HG02973 (cell line): ENCODE measurements around the gene OTUD5.
A peak's percentile ranks its signal among the peaks of the same experiment; 100 is the strongest.
"Not testable (repeated sequence)": the region's sequence is repeated elsewhere in the genome, so short reads cannot be mapped to it uniquely, and the experiment has no call there.

Experiments used
- ATAC-seq: cut with Tn5 transposase; IDR thresholded peaks from one replicate; pipeline ENCODE4 v1.9.1; 2021; ENCODE audit warnings: moderate library complexity; ENCODE audit not compliant: unreplicated experiment

OTUD5 gene, protein sequence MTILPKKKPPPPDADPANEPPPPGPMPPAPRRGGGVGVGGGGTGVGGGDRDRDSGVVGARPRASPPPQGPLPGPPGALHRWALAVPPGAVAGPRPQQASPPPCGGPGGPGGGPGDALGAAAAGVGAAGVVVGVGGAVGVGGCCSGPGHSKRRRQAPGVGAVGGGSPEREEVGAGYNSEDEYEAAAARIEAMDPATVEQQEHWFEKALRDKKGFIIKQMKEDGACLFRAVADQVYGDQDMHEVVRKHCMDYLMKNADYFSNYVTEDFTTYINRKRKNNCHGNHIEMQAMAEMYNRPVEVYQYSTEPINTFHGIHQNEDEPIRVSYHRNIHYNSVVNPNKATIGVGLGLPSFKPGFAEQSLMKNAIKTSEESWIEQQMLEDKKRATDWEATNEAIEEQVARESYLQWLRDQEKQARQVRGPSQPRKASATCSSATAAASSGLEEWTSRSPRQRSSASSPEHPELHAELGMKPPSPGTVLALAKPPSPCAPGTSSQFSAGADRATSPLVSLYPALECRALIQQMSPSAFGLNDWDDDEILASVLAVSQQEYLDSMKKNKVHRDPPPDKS

DNA sequence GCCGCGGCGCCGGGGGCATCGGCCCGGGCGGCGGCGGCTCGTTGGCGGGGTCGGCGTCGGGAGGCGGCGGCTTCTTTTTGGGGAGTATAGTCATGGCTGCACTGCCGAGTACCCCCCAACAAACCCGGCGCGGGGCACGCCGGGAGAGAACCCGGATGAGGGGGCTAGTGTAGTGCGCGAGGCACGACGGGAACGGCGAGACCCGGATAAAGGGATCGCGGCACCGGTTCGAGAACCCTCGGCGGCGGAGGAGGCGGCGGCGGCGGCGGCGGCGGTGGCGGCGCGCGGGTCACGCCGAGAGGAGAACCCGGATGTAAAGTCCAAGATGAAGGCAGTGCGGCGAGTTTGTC is at the start of gene OTUD5:
Gene OTUD5, minus strand, starts transcription at position 131 of the 350 bp plus-strand sequence. Its CDS starts 37 bp downstream, at position 94.
- ATAC-seq = peak; percentile 28

DNA sequence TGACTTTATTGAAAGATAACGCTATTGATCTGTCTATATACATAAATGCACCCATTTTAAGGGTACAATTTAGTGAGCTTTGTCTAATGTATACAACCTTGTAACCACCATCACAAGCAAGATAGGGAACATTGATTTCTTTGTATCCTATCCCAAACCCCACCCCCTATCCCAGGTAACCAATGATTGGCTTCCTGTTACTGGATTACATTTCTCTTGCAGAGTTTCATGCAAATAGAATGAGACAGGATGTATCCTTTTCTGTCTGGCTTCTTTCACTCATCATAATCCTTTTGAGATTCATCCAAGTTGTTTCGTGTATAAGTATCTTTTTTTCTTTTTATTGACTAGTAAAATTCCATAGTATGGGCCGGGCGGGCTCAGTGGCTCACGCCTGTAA is 46.3 kb upstream of the OTUD5 start:
- no peak for ATAC-seq

DNA sequence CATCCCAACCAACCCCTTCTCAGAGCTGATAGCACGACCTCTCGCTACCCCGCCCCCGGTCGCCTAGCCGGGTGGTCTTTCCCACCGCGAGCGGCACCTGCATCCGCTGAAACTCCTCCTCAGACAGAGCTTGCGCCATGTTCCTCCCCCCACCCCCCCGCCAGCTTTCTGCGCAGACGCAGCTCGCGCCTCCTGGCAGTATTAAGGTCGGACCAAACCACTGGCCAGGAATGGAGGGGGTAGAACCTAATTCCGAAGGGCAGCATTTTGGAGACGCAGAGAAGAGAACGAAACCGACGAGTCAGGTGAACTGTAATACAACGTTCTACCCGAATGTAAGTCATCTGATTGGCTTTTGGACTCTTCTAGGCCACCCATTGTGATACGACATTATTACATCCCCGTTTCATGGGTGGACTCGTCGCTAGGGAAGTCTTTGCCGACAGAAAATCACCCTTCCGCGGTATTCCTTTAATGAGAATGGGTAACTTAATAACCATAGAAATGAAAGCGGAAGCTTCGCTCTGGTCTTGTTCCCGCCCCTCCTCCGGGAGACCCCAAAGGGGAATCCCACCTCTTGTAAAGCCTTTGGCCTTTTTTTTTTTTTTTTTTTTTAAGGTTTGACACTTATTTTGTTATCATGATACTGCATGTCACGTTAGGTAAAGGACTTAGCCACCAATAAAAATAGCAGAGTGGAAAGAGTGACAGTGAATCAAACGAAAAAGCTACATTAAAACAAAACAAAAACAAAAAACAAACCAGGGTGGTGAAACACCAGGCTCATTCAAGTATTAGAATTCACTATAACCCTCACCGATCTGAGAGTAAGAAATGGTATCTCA is 44.9 kb upstream of the OTUD5 start, which contains the start of gene GRIPAP1:
Gene GRIPAP1, minus strand, starts transcription at position 174 of the 845 bp plus-strand sequence. Its CDS starts 35 bp downstream, at position 139.
- peak; percentile 73 for ATAC-seq

DNA sequence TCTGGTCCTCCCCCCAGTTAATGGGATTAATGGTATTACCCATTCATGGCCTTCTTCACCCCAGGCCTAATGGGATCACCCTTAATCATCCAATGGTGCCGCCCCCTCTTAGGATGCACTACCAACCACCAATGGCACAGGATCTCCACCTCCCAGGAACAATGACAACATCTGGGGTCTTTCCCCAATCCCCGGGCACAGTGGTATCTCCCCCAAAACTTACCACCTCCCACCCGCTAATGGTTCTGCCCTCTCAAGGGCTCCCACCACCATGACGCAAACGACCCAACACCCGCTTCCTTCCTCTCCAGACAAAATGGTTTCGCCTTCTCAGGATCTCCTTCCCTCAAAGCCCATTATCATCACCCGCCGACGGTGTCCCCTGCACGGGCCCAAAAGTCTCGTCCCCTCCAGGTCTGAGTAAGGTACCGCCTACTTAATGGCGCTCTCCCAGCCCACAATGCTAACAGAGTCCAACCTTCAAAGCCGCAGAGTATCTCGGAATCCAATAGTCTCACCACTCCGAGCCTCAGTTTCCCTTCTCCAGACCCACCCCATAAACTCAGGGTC is 44.2 kb upstream of the OTUD5 start:
- peak; percentile 31 for ATAC-seq

DNA sequence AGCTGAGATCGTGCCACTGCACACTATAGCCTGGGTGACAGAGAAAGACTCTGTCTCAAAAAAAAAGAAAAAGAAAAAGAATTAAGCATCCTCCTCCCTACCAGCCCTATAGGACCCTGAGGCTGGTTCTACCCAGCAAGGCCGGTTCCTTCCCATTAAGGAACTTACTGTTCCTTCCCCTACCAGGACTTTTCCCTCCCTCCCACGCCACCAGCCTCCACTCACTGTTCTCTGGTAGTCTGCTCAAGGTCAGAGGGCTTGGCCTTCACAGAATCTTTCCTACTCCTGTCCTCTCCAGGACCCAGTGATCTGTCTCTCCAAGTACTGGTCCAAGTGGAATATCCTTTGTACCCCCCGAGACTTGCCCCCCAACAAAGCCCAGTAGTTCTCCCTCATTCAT is 43.2 kb upstream of the OTUD5 start:
- ATAC-seq = no peak

DNA sequence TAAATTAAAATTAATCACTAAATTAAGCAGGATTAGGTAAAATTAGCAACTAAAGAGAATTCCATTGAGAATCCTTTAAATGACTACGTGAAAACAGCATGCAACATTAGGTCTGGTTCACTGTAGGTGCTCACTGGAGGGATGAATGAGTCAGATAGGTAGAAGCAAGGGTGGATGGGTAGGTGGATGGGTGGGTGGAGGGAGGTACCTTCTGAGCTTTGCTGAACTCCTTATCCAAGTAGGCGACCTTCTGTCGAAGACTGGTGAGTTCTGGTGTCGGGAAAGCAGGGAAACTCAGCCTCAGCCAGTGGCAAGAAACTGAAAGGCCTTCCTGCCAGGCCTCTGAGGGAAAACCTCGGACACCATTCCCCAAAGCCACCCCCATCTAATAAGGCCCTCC is 41.6 kb upstream of the OTUD5 start:
- no peak for ATAC-seq

DNA sequence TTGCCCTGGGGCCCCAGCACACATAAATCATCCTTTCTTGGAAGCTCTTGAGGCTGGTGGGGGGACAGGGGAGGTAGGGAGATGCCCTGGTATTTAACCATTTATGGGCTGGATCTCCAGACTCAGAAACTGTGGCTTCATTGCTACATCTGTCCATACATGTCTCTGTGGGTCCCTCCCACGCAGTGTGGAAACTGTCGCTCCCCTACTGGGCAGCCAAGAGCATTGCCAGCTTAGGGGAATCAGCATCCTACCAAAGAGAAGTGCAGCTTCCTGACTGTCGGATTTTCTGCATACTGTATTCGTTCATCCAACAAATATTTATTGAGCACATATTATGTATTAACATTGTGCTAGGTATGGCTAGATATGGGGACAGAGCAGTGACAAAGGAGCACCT is 41.0 kb upstream of the OTUD5 start:
- ATAC-seq = no peak

DNA sequence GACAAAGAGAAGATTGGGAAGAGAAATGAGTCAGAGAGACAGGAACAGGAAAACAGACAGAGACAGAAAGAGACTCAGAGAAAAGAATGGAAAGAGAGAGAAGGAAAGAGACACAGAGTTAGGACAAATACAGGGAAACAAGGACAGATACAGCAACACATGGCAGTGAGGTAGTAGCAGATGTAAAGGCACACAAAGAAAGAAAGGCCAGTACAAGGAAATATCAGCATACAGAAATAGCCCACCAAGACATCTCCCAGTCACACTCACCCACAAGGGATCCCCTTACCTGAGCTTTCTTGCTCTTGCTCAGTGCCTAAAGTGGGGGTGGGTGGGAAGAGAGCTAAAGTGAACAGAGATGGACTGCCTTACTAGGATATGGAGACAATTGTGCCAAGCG is 40.5 kb upstream of the OTUD5 start:
- no peak for ATAC-seq

DNA sequence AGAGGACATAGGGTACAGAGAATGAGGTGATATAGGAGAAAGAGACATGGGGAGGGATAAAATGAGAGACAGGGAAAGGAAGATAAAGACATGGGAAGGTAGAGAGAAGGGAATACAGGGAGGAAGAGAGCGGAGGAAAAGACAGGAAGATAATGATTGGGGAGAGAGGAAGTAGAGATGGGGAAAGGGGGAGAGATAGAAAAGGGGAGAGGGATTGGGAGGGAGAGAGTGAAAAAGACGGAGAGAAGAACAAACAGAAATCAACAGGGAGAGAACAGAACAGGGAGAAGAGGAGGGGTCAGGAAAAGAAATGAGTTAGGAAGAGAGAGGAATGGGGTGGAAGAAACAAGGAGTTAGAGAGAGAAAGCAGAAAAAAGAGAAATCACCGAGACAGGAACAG is 40.0 kb upstream of the OTUD5 start:
- no peak for ATAC-seq

DNA sequence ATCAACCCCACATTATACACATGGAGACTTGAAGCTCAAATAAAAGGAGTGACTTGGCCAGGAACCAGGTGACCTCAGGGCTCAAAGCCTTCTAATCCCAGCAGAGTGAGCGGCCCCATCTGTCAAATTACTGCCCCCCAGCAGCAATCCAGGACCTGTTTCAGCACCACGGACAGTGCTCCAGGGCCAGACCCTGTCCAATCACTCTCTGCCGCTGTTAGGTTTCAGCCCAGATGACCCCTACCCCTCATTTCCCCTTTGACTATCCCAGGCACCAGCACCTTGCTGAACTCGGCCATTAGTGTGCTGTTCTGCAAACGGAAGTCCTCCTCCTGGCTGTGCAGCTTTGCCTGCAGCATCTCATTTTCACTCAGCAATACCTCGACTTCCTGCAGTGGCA is 39.6 kb upstream of the OTUD5 start:
- ATAC-seq = no peak

DNA sequence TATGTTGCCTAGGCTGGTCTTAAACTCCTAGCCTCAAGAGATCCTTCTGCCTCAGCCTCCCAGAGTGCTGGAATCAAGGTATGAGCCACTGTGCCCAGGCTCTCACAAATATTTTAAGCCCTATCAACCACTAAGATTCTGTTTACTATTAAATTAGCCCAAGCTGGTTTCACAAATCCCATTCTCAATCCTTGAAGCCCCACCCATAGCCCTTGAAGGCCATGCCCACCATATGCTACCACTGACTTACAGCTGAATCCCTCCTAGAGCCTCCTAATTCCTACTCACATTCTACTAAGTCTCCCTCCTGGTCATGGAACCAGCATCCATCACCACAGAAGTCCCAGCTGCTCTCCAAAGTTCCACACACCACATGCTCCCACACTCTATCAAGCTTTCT is 34.9 kb upstream of the OTUD5 start:
- ATAC-seq = no peak

DNA sequence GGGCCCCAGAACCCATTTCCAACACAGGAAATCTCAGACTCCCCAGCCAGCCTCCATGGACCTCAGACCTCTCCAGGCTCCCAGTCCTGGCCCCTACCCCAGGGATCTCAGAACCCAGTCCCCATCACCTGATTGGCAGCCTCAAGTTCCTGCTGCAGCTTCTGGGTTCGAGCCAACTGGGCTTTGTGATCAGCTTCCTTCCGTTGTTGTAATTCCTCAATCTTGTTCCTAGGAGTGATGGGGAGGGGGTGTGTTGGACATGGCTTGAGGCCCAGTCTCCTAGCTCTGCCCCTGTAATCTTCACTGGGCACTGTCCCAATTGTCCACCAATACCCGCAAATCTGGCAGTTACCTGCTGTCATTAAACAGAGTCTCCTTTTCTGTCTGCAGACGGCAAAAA is 32.1 kb upstream of the OTUD5 start:
- ATAC-seq = no peak

DNA sequence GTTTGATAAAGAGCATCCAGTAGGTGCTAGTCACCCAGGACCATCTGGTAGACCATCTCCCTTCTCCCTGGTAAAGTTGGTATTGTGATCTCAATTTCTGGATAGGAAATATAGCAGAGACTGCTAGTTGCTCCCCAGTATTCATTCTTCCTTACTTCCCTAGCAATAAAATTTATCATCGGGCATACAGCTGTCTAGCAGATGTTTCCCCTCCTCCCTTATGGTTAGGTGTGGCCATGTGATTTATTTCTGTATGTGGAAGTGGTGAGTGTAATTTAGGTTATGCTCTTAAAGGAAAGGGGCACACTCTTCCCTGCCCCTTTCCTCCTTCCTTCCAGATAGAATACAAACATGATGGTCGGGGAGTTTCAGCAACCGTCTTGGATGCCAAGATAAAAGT is 26.5 kb upstream of the OTUD5 start:
- ATAC-seq = no peak

DNA sequence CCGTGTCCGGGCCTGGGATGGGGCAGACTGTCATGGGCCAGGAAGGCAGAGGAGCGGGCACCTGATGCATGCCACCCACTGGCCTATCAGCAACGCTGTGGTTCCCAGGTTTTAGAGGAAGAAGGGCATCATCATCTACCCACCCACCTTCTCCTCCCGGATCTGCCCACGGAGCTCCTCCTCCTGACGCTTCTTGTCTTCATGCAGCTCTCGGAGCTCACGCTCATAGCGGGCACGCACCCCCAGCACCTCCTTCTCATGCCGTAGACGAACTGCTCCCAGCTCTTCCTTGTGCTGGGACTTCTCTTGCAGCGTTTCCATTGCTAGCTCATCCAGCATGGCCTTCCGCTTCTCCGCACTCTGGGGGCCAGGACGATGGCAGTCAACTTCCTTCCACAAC is 25.7 kb upstream of the OTUD5 start:
- no peak for ATAC-seq

DNA sequence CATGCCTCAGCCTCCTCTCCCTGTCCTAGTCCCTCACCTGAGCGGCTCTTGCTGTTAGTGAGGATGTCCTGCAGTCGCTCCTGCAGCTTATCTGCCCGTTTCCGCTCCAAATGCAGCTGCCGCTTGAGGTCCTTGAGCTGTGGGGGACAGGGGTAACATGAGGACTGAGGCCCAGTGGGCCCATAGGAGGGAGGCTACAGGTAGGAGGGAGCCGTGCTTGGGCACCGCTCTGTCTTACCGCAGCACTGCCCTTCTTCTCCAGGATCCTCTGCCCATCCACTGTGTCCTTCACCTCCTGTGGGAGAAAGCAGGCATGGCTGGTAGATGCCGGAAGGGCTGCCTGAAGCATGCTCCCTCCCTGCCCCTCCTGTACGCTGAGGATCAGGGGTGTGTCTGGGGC is 23.8 kb upstream of the OTUD5 start:
- no peak for ATAC-seq

DNA sequence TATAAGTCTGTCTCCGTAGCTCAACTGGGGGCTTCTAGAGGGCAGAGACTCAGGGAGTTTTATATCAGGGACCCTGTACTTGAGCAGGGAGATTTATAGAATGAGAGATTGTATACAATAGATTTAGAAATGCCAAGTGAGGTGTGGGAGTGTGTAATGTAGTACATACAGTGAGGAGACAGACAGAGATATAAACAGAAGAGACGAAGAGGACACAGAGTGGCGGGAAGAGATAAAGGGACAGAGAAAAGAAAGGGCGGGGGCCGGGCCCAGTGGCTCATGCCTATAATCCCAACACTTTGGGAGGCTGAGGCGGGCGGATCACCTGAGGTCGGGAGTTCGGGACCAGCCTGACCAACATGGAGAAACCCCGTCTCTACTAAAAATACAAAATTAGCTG is 22.9 kb upstream of the OTUD5 start:
- ATAC-seq = not testable (repeated sequence)

DNA sequence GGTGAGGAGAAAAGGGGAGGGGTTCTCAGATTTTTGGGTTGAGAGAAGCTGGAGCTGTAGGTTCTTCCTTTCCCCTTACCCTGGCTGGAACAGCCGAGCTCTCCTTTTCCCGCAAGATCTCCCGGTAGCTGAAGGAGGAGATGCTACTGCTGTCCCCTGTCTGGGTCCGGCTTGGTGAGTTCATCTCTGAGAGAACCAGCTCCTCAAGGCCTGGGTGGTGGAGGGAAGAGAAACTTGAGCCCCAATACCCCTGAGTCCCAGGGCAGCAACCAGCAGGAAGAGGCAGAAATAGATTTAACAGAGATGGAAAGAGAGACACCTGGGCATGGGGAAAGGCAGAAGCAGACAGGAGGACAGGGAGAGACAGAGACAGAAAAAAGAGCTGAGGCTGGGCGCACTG is 20.8 kb upstream of the OTUD5 start:
- ATAC-seq = no peak

DNA sequence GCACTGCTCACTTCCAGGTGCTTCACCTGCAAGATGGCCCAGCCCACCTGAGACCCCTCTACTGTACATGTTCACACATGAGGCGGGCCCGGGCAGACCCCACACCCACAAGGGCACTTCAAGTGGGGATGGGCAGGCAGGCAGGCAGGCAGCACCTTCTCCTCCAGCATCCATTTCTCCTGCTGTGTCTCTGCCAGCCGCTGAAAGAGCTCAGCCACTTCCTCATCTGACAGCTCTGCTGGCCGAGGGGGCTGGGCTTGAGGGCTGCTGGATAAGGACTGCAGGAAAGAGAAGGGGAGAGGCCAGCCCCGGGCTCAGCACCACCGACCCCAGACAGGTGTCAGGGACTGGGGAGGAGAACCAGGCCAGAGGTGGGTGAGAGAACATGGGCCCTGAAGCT is 18.7 kb upstream of the OTUD5 start:
- ATAC-seq = no peak

DNA sequence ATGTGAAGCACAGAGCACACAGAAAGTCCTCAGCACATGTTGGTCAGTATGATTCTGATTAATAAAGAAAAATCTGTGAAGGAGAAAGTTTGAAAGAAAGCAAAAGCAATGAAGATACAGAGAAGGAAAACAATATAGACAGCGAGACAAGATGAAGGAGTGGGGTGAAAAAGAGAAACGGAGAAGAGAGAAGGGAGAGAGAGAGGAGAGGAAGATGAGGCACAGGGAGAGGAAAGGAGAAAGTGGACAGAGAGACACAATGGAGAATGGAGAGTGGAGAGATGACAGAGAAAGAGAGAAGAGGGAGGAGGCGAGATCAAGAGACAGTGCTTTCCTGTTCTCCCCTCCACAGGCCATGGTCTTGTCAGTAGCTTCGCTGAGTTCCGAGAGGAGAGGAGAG is 18.1 kb upstream of the OTUD5 start:
- no peak for ATAC-seq

DNA sequence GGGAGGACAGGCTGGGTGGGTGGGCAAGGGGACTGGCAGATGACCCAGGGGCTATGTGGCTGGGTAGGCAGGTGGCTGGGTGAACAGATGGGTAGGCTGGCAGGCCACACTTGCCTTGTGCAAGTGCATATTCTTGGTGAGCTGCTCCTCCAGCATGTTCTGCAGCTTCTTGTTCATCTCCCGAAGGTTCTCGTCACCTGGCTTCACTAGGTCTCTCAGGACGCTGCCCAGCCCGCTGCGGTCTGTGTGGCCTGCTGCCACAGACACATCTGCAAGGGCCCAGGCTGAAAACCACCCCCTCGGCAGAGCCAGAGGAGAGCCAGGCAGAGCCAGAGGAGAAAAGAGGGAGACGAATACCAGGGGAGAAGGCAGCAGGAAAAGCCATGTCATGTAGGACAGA is 17.6 kb upstream of the OTUD5 start:
- ATAC-seq = no peak

DNA sequence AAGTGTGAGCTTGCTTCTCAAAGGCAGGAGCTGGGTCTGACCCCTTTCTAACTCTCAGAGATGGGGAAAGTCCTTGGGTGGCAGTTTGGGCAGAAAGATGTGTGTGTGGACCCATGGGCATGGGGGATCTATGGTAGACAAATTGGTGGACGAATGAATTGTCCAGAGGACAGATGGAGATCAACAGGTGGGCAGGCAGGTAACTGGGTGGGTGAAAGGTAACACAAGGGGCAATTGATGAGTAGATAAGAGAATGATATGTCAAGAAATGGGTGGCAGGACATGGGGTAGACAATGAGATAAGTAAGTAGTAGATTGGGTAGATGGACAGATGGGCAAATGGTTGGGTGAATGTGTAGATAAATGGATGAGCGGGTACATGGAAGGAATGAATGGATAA is 17.2 kb upstream of the OTUD5 start:
- no peak for ATAC-seq

DNA sequence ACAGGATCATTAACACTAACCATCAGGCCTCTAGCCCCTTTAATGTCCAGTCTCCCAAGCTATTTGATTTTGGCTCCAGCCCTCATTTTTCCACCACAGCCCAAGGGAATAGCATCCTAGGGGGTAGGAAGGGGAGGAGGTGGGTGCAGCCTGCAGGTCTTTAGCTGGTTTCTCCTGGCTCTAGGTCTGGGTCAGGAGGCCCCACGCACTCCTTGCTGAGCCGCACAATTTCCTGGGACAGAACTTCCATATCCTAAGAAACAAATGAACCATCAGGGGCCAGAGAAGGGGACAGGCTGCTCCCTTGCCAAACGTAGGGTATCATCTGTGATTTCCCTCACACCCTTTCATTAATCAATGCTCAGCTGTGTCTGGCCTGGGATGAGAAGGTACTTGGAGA is 16.6 kb upstream of the OTUD5 start:
- no peak for ATAC-seq
